ELF-1 (cell line): ENCODE data around the gene ZC3H18.

Experiments used
- DNase-seq: peaks from one replicate; pipeline ENCODE4 v3.0.0-alpha.2; 2016; ENCODE audit warnings: low read depth, low spot score

ZC3H18 gene

DNA sequence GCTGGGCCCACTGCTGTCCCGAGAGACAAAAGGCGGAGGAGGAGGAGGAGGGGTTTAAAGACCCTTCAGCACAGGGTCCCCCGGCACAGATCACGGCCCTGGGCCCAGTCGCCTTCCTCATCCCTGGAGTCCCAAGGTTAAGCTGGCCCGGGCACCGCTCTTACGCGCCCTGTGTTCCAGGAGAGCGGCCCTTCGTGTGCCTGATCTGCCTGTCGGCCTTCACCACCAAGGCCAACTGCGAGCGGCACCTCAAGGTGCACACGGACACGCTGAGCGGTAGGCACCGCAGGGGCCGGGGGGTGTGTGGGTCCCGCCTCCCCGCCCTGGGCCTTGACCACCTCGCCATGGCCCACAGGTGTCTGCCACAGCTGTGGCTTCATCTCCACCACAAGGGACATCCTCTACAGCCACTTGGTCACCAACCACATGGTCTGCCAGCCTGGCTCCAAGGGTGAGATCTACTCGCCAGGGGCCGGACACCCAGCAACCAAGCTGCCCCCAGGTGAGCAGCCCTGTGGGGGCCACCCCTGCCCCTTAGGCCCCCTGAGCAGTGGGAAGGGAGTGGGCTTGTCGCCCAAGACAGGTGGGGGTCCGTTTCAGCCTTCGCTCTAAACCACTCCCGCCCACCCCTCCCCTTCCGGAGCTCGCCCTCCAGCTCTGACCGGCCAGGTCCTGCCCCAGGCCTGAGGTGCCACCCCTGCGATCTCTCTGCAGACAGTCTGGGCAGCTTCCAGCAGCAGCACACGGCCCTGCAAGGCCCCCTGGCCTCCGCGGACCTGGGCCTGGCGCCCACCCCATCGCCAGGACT, 37.6 kb upstream of the ZC3H18 start:
- DNase-seq, result no peak

DNA sequence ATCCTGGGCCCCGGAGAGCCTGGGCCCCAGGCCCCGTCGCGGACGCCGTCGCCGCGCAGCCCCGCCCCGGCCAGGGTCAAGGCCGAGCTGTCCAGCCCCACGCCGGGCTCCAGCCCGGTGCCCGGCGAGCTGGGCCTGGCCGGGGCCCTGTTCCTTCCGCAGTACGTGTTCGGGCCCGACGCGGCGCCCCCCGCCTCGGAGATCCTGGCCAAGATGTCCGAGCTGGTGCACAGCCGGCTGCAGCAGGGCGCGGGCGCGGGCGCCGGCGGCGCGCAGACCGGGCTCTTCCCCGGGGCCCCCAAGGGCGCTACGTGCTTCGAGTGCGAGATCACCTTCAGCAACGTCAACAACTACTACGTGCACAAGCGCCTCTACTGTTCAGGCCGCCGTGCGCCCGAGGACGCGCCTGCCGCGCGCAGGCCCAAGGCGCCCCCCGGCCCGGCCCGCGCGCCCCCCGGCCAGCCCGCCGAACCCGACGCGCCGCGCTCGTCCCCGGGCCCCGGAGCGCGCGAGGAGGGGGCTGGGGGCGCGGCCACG, 36.8 kb upstream of the ZC3H18 start:
- DNase-seq, result no peak

DNA sequence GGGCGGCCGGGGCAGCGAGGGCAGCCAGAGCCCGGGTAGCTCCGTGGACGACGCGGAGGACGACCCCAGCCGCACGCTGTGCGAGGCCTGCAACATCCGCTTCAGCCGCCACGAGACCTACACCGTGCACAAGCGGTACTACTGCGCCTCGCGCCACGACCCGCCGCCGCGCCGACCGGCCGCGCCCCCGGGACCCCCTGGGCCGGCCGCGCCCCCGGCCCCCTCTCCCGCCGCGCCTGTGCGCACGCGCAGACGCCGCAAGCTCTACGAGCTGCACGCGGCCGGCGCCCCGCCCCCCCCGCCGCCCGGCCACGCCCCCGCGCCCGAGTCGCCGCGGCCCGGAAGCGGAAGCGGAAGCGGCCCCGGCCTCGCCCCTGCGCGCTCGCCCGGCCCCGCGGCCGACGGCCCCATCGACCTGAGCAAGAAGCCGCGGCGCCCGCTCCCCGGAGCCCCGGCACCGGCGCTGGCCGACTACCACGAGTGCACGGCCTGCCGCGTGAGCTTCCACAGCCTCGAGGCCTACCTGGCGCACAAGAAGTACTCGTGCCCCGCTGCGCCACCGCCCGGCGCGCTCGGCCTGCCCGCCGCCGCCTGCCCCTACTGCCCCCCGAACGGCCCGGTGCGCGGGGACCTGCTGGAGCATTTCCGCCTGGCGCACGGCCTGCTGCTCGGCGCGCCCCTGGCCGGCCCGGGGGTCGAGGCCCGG, 36.1 kb upstream of the ZC3H18 start:
- no peak for DNase-seq

DNA sequence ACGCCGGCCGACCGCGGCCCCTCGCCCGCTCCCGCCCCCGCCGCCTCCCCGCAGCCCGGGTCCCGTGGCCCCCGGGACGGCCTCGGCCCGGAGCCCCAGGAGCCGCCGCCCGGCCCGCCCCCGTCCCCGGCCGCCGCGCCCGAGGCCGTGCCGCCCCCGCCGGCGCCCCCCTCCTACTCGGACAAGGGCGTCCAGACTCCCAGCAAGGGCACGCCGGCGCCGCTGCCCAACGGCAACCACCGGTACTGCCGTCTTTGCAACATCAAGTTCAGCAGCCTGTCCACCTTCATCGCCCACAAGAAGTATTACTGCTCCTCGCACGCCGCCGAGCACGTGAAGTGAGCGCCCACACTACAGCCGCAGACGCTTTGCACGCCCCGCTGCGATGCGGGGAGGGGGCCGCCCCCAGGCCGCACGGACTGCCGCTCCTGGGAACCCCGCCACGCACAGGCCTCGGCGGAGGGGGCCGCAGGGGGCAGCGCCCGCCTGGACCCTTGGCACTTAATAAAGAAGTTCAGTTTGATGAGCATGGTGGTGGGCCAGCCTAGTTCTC, 35.5 kb upstream of the ZC3H18 start:
- DNase-seq, result no peak

DNA sequence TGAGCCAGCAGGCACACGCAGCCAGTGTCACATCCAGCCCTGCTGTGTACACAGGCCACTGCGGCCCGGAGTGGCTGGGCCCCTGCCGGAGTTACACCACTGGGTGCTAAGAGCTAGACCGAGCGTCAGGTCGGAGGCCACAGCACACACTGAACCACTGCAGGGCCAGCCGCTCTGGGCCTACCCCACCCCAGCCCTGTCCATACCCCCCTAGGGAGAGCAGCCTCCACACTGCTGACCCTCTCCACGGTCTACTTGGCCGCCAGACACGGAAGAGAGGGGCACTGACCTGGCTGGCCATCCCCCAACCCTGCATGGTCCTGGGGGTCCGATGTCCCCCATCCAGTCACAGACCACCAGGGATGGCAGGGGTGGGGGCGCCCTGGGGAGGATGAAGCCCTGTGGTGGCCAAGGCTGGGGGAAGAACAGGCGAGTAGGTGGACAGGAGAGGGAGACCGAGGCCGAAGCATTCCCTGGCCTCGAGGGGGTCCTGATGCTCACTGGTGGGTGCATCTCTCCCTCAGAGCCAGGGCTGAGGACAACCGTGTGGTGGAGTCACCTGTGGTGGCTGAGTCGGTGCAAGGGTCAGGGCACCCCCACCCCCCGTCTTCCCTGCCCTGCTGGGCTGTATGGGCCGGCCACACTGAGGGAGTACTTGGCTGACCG, 34.9 kb upstream of the ZC3H18 start:
- no peak for DNase-seq

DNA sequence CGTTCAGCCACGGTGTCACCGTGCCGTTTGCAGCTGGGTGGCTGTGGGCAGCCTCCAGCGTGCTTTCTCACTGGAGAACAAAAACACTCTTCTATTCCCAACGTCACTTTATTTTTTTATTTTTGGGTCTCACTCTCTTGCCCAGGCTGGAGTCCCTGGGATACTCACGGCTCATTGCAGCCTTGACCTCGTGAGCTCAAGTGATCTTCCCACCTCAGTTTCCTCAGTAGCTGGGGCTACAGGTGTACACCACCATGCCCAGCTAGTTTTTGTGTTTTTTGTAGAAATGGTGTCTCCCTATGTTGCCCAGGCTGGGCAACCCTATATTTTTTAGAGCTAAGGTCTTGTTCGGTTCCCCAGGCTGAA, 34.4 kb upstream of the ZC3H18 start:
- no peak for DNase-seq

DNA sequence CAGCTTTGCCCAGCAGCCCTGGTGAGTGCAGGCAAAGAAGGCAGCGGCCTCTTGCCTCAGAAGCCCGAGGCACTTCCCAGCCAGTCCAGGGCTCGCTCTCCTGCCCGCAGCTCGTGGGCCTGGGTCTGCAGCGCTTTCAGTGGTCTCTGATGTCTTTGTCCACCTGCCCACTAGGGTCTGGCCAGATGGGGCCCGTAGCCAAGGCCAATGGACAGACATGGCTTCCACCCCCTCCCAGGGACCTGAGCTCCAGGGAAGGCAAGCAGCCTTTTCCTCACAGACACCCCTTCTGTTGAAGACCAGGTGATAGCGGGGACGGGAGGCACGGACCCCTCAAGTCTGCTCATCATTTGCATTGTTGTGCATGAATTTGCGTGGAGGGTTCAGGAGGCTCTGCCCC, 33.7 kb upstream of the ZC3H18 start:
- DNase-seq, result no peak

DNA sequence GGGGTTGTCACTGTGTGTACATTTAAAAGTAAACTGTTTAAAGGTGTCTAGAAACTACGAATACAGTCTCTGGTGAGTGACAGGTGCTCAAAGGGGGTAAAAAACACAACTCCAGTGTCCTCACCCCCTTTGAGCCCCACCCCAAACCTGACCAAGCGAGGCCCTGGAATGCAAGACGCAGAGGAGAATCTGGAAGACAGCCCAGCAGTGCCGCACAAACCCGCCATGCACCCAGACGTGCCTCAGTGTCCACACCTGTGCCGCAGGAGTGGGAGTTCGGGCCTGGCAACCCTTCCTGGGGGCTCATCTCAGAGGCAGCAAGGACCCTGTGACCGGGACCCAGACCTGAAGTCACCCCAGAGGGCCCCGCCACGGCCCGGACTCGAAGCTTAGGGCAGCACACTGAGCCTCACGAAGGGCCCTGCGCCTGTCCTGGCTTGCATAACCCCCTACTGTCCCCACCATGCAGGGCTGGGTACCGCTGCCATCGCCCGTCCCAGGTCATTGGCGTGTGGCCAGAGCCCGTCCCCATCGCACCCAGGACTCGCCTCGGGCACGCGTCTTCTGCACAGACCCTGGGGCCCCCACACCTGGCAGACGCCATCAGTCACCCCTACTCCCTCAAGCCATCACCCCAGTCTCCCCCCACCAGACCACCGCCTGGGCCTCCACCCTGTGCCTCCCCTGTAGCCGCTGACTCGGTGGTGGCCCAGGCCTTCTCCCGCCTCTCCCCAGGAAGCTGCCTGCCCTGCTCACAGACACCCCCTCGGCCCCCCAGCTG, 33.0 kb upstream of the ZC3H18 start:
- no peak for DNase-seq

DNA sequence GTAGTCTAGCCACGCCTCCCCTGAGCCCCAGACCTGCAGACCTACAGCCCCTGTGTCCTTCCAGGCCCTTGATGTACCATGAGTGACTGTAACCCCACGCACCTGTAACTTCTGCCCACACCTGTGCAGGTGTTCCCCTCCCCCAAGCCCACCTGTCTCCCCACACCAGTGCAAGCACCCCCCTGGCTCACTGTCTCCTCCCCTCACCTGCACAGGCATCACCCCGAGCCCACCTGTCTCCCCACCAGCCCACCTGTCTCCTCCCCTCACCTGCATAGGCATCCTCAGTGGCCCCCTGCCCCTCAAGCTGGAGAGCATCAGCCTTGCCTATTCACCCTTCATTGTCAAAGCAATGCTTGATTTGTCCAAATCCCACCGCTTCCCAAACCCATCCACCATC, 32.3 kb upstream of the ZC3H18 start:
- DNase-seq, result no peak

DNA sequence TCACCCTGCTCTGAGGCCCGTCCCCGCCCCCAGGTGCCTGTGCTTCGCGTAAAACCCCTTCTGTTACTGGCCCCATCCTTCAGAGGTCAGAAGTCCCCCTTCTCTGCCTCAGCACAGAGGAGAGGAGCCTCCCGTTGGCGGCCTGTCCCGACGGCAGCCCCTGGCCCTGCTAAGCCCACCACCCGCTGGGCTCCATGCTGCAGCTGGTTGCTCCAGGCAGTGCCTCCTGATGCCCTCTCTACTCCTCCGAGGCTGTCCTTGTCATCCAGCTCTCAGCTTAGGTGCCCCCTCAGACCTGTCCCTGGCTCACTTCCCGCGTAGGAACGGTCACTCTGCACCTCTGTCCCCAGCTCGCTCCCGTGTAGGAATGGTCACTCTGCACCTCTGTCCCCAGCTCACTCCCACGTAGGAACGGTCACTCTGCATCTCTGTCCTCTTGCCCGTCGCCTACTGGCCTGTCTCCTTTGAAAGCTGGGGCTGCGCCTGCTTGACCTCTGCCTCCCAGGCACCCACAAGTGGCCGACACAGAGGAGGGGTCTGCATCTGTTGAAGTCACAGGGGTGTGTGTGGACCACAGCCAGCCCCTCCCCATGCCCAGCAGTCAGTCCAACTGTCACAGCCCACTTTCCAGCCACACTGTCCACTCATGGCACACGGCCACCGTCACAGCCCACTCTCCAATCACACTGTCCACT, 31.7 kb upstream of the ZC3H18 start:
- DNase-seq, result no peak

DNA sequence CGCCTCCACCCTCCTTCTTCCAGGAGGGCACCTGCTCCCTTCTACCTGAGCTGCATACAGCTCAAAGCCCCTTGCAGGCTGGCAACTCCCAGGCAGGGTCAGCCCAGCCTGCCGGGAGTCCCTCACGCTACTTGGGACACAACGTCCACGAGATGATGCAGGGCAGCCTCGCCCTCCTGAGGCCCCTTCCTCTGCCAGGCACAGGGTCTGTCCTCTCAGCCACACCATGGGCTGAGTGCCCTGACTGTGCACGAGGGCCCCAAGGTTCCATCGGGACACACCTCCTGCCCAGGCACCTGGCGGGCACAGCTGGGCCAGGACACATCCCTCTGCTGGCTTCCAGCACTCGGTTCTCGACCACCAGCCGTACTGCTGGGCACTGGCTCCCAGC, 30.9 kb upstream of the ZC3H18 start:
- DNase-seq, result no peak

DNA sequence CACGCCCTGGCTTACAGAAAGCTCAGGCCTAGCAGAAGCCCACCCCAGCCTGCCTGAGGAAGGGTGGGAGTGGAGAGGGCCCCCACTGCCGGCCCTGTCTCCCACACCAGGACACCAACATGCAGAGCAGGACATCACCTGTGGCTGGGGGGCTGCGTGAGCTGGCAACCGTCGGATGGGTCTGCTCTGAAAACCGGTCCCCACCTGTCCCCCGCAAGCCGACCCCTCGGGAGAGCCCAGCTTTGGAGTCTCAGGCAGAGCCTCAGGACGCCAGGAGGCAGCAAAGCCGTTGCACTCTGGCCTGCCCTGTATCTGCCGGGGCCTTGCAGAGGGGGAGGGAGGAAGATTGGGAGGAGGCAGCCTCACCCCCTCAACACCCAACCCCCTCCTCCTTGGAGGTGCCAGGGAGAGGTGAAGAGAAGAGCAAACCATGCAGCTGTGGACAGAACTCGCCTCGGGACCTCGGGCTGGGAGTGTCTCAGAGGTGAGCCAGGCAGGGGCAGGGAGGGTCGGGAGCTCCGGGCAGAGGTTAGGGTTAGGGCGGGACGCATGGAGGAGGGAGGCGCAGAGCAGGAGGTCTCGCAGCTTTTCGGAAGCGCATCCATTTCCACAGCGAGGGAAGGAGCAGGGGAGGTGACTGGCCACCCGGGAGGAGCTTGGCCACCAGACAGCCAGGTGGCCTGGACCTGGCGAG, 30.4 kb upstream of the ZC3H18 start:
- DNase-seq, result no peak

DNA sequence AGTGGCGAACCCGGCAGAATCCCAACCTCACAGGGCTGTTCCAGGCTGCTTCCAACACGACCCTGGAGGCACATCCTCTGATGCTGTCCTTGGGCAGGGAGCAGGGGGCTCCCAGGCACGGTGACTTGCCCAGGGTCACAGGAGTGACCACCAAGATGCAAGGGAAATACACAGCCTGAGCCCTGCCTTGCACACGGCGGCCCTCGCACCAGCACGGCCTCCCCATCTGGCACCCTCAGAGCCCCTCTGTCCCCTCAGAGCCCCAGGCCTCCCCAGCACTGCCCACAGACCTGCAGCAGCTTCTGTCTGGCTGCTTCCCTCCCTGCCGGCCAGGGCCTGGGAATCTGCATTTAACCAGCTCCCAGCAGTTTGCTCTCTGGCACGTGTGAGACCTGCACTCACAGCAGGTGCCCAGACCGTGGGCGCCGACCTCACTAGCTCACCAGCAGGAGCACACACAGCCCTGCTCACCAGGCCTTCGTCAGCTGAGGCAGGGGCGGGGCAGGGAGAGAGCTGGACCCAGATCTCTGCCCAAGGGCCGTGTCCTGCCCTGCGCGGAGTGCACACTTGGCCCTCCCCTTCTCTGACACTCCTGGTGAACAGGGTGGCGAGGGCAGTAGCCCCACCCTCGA, 29.7 kb upstream of the ZC3H18 start:
- DNase-seq, result no peak

DNA sequence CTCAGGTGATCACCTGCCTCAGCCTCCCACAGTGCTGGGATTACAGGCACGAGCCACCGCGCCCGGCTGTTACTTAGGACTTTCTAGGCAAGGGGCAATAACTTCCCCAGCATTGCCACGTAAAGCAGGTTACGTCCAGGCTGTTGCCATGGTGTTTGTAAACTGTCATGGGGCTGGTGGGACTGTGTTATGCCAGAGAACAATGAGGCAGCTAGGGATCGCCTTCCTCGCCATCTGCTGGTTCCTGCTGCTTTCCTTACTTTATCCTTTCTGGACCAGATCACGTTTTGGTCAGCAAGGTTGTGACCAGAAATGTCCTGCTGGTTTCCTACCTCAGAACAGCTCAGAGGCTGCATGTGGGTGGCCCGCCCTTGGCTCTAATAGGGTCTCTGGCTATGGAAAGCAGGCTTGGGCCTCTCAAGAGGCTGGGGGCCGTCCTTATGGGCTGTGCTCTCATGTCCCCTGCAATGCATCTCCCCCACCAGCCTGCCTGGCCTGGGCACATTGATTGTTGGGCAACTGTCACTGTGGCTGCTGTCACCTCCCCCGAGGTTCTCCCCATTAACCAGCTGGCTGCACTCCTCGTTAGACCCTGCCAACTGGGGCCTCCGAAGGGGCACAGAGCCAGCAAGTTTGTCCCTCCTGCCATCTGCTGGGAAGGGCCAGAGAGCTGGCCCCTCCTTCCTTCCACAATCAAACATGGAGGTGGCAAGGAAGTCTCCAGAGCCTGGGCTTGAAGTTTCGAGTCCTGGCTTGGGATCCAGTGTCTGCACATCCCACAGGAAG, 28.2 kb upstream of the ZC3H18 start:
- DNase-seq, result no peak

DNA sequence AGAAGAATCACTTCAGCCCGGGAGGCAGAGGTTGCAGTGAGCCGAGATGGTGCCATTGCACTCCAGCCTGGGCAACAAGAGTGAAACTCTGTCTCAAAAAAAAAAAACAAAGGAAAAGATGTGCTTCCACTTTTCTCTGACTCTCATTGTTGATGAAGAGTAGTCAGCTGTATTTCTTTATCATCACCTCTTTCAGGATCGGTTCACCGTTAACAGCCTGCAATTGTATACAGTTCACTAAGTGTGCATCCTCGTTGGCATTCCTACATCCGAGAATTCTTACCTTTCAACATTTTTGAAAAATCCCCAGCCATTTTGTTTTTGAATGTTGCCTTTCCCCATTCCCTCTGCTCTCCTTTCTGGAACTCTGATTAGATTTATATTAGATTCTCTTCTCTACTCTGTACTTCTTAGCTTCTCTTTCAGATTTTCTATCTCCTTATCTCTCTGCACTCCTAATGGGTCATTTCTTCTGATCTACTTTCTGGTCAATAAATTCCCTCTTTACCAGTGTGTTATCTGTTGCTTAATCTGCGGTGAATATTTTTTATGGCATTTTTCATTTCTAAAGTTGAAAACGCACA, 26.9 kb upstream of the ZC3H18 start:
- DNase-seq, result no peak

DNA sequence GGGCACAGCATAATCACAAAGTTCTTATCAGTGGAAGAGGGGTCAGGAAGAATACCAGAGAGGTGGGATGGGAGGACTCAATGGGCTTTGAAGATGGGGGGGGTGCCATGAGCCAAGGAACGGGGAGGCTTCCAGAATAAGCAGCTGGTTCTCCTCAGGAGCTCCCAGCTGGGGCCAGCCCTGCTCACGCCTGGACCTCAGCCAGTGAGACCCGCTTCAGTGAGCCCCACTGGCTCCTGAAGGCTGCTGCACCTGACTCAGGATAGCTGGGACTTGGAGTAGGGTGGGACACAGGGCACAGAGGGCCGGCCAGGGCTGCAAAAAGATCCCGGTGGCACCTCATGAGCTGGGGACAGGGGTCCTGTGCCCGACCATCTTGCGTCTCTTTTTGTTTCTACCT, 24.4 kb upstream of the ZC3H18 start:
- no peak for DNase-seq

DNA sequence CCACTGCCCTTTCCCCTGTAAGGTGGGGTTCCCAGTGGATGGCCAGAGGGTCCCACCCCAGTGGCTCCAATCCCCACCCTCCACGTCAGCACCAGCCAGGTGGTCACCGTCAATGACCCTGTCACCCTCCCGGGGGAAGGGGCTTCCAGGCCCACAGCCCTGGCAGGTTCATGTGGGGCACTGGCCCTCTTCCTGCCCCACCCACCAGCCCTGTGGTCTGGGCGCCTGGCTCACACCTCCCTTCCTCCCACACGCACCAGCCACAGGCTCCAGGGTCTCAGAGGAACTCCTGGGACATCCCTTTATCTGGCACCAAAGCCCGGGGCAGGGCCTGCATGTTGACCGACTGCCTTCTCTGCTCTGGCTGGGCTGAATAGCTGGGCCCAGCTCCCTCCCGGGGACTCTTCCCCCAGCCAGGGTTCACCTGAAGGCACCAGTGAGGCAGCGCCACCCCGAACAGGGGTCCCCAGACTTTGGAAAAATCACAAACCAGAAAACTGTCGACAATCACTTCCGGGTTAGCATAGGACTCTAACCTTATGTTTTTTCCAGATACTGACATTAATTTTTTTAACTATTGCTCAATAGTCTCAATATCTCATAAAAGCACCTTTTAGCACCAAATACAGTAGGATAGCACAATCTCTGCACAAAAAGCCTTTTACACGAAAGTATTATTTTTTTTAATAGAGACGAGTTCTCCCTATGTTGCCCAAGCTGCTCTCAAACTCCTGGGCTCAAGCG, 21.9 kb upstream of the ZC3H18 start:
- DNase-seq, result no peak

DNA sequence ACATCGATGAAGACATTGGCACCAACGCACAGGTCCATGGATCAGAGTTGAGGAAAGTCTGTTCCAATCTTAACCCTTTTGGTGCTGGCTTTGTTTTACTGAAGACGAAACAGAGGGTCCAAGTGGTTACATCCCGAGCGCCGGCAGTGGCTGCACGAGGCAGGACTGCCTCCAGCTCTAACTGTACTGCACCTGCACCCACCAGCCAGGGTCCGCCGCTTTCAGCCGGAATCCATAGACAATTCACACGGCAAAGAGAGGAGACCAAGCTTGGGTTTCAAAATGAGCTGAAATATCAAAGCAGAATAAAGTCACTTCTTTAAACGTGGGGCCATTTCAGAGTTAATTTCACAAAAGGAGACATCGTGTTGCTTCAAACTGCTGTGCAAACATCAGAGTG, 21.2 kb upstream of the ZC3H18 start:
- DNase-seq, result no peak
